Left renal pelvis (tissue), 4 donors: Measurements from ENCODE around the gene CASP8. TPM values are rescaled to one million over a fixed set of nuclear protein-coding genes. Genes with fewer than 3 reads are reported as not detected.
"Not testable (repeated sequence)": the region's sequence is repeated elsewhere in the genome, so short reads cannot be mapped to it uniquely, and the experiment has no call there.

Experiments
- DNase-seq, 4 donors: peaks; one replicate each; pipeline ENCODE4 v3.0.0-alpha.2; 2013; ENCODE audit warnings: low read depth in 4 of 4, low spot score in 3 of 4
- polyA plus RNA-seq, 4 donors: library from polyadenylated mRNA; unstranded; fragments of 120-200 nt; gene quantifications; one replicate each; pipeline ENCODE4 v1.2.1, GENCODE V29; 2013; ENCODE audit not compliant: insufficient read length in 4 of 4

Gene CASP8
- polyA plus RNA-seq, 4 donors = 13.9 to 17.6 (median 16.6) TPM

DNA sequence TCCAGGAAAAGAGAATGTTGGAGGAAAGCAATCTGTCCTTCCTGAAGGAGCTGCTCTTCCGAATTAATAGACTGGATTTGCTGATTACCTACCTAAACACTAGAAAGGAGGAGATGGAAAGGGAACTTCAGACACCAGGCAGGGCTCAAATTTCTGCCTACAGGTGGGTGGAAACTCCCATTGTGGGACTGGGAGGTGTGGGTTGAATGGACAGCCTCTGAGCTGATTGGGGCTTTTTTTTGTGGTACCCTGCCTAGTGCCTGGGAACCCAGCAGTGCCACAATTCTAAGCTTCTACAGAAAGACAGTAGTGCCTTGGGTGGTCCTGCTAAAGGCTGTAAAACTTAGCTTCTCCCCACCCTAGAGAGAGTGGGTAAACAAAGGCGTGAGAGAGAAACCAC lies 6.3 kb downstream of the CASP8 start:
- no peak for DNase-seq

DNA sequence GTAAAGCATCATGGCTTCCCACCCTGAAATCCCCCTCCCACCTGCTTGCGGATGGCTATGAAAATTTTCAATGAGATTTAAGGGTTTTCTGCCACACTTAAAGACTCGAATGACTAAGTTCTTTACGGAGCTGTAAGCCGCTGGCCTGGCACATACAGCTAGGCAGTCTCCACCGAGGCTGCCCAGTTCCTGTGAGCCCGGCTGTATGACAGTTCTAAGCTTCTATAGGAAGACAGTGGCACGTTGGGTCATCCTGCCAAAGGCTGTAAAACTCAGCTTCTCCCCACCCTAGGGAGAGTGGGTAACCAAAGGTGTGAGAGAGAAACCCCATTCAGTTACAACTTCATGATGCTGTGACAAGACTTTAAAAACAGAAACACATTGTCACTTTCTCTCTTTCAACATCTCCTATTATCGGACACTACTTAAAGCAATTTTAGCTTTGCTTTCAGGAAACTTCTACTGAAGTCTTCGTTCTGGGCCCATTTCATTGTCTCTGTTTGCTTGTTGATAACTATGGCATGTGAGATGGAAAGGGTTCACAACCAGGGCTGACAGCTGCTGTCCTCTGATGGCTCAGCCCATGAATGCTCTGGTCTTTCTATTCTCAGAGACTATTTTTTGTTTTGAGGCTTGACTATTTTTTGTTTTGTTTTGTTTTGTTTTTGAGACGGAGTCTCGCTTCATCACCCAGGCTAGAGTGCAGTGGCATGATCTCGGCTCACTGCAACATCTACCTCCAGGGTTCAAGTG lies 7.1 kb downstream of the CASP8 start:
- DNase-seq = no peak

DNA sequence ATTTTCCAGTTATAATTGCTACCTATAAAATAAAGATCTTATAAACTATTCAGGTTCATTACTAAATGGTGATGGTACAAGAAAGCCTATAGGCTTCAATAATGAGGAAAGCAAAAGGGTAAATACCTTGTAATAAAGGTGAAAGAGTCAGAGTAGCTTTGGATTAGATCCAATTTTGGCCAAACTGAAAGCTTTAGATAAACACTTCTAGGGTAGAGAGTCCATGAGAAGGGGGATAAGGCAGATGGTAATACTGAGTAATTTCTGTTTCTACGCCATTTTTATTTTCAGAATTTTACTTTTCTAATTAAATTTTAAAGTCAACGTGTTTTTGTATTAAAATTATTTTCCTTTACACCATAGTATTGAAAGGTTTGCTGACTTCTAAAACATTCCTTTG lies 9.4 kb downstream of the CASP8 start:
- DNase-seq = no peak

DNA sequence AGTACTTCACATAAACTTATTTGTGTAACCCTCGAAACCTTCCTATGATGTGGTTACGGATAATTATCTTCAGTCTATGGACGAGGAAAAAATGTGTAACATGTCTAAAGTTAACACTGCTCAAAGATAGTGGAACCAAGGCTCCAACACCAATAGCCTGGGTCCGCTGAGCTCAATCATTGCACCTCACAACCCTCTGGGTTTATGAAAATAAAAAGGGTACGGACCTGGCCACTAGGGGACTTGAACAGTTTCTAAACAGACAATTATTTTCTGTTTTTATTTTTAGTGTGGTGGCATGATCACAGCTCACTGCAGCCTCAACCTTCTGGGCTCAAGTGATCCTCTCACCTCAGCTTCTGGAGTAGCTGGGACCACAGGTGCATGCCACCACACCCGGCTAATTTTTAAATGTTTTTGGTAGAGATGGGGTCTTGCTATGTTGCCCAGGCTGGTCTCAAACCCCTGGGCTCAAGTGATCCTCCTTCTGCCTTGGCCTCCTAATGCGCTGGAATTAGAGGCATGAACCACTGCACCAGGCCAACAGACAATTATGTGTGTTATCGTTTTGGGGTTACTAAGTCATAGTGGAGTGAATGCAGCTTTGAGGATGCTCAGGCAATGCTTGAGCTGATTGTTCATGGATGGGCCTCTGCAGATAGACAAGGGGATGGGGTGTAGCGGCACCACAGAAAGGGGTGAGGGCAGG lies 10.1 kb downstream of the CASP8 start:
- no peak for DNase-seq

- DNase-seq = no peak
Measured at GRCh38 chr2:201271917-201272316, 11.6 kb downstream of the CASP8 start.

GRCh38 chr2:201273330-201273983 lies 13.1 kb downstream of the CASP8 start:
- DNase-seq = no peak

GRCh38 chr2:201275069-201275468 lies 14.7 kb downstream of the CASP8 start:
- DNase-seq = no peak

DNA sequence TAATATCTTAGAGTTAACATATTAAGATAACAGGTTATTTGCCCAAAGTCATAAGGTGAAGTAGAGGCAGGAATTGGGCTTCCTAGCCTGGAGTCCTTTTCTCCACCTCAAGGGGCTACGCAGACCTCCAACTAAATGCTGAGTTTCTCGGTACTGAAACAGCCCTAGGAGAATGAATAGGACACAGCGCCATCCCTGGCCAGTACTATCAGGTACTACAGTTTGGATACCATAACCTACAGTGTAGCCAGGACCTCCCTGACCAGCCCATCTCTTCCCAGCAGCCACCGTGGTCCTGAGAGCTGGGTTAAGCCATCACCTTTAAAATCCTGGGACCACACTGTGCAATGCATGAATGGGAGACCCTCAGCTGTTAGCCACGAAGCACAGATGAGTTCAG lies 15.7 kb downstream of the CASP8 start:
- DNase-seq = no peak

DNA sequence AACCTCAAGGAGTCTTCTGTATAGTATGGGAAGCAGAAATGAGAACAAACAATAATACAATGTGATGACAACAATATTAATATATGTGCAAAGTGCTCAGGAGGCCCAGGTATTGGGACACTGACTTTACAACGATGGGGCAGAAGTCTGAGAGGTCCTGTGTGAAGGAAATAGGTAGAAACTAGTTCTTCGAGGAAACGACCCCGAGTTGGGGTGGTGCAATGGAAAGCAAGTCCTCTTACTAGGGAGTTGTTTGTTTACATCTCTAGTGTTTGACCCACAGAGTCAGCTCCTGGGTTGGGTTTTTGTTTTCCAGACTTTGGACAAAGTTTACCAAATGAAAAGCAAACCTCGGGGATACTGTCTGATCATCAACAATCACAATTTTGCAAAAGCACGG lies 16.2 kb downstream of the CASP8 start:
- no peak for DNase-seq

DNA sequence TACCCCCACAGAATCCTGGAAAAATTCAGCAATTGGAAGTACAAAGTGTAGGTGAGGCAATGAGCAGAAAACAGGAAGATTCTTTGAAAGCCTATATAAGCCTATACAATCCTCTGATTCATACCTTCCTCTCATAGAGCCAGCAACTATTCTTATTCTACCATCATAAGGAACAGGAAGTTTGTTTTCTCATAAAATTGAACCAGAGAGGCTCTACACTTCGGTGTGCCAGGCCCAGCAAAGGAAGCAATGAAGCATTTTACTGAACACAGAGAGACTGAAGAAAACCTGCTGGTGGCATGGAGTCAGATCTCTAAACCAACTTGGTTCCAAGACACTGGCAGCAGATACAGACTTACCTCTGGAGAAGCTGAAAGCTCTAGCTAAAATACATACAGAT lies 18.7 kb downstream of the CASP8 start:
- no peak for DNase-seq

- DNase-seq = no peak
Measured at GRCh38 chr2:201280191-201281040, 20.1 kb downstream of the CASP8 start.

GRCh38 chr2:201285499-201285898 lies 25.2 kb downstream of the CASP8 start:
- no peak for DNase-seq

- DNase-seq = not testable (repeated sequence)
Measured at GRCh38 chr2:201290457-201291148, 30.3 kb downstream of the CASP8 start.

DNA sequence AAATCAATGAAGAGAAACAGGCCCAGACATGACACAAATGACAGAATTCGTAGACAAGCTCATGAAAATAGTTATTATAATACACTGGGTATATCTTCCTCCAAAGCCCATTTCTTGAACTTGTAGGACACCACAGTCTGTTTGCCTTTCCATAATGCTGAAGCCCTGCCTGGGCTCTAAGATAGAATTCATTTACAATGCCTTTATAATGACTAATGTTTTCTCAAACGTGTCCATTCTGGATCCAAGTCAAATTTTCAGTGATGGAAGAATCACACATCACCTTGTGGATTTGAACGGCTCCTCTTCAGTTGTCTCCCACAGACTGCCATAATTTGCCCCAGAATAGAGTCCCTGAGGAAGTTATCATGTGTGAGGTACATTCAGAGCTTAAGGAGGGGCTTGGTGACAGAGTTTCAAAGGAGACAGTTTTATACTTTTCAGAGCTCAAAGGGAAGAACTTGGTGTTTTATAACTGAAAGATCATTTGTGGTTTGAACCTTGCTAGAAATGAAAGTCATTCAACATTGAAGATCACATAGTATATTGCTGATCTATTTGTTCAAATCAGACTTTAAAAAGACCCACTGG lies 38.2 kb downstream of the CASP8 start:
- DNase-seq = no peak

- DNase-seq = not testable (repeated sequence)
Measured at GRCh38 chr2:201299929-201300328, 39.6 kb downstream of the CASP8 start.

DNA sequence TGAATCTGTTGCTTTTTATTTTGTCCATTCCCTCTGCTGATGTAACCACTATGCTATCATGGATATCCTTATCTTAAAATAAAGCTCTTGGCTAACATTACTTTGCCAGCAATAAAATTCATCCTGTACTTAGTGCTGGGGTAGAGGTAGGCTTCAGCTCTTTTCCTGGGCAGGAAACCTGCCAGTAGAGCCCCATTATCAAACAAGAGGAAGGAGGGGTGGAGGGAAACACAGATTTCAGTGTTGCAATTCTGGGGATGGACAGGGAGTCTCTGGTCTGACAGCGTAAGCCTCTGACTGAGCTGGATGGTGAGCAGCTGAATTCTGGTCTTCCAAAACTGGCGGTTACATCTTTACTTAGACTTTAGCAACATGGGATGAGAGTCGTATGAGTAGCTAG lies 47.5 kb downstream of the CASP8 start:
- no peak for DNase-seq

DNA sequence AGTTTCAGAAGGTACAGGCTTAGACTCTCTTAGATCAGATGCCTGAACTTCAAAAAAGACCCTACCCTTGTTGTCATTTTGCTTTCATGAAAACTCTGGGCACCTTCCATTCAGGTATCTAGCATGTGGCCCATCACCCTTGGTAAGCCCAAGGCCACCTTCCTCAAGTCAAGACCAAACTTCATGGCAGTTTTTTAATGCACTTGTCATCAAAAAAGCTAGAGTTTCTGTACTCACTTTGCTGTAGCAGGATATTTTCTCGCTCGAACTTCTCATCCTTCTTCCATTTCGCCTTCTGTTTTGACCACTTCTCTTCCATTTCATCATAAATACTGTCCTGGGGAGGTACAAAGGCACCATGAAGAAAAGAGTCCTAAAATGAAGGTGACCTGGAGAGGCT lies 48.6 kb downstream of the CASP8 start:
- no peak for DNase-seq

- DNase-seq = no peak
Measured at GRCh38 chr2:201313362-201313761, 53.0 kb downstream of the CASP8 start.

DNA sequence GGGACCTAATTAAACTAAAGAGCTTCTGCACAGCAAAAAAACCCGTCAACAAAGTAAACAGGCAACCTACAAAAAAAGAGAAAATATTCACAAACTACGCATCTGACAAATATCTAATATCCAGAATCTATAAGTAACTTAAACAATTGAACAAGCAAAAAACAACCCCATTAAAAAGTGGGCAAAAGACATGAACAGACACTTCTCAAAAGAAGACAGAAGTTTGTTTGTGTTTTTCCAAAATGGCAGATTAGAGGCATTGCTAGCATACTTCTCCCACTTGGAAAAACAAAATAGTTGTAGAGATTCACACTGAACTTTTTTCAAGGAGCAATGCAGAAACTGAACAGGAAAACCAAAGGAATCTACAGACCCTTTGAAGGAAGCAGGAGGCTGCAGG lies 59.2 kb downstream of the CASP8 start:
- DNase-seq = no peak

- DNase-seq = no peak
Measured at GRCh38 chr2:201320257-201320656, 59.9 kb downstream of the CASP8 start.
